ENCODE measurements around the gene TBL1X.

GRCh38 chrX:9442056-9442455, 22.8 kb upstream of the TBL1X start:
- TF ChIP-seq POLR2A (IDR thresholded peaks at IDR 0.05) (no peak), CTCF (IDR thresholded peaks at IDR 0.05) (no peak), EP300 (IDR thresholded peaks at IDR 0.05) (no peak), POLR2AphosphoS5 (IDR thresholded peaks at IDR 0.05) (no peak)
